NCI-H82 (cell line): ENCODE measurements around the gene PCGF2.

Experiments
- DNase-seq: peaks from one replicate; lab custom pipeline; 2025; lab: John Stamatoyannopoulos, UW

Gene PCGF2

DNA sequence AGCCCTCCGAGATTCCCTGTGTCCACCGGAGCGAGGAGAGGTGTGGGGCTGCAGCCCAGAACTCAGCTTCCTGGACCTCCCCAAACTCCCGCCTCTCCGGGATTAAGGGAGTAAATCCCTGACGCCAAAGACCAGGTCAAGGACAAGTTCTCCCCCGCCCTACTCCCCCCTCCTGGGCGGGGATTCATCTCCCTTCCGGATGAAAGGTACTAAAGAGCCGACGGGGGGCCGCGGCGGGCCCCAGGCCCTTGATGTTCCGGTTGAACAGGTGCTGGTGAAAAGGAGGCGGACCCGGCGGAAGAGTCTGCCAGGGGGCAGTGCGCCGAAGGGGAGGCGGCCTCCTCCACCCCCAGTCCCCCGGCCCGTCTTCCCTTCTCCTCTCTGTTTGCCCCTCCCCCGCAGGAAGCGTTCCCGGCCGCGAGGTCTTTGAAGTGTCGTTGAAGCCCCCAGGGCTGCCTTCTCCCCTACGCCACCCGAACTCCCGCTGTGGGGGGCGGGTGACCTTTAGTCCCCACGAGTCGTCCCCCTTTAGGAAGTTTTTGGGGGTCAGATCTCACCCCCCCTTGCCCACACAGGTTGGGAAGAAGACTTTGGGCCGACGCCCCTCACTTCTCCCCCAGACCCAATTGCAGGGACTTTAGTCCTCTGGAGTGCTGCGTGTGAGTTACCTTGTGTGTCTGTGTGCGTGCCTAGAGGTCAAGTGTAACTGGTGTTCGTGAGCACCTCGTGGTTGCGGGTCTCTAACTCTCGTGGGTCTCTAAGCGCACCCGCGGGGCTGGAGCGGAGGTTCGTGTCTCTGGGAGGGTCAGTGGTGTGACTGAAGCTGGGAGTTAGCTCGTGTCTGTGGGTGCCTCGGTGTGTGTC, 44.2 kb downstream of the PCGF2 start:
- peak; percentile 99 for DNase-seq

DNA sequence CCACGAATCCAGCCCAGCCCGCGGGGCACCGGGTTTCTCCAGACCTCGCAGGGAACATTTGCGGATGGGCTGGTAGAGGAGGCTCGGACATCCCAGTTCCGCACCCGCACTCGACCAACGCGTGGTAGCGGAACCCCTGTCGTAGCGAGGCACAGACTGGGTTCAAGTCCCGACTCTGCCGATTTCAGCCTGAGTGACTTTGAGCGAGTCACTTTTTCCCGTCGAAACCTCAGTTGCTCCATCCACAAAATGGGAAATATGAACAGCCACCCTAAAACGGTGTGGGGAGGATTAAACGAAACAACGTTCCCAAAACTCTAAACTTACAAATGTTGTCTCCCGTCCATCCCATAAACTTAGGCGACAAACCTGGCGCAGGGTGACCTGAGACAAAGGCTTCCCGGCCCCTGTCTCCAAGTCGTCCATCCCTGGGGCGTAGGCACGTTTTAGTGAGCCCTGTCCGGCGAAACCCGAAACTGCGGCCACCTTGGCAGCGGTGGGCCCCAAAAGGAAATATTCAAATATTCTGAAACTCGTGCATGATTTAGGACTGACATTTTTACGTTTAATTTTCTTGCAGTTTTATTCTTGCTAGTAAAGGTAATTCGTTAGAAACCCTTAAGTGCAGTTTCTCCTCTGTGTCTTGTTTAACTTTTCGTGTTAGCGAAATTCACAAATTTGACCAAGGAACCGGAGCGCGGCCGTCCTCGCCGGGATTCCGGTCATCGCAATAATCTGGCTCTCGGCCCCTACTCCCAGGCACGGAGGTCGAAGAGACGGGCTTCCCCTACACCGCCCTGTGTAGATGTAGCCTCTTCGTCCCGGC, 45.0 kb downstream of the PCGF2 start:
- no peak for DNase-seq

DNA sequence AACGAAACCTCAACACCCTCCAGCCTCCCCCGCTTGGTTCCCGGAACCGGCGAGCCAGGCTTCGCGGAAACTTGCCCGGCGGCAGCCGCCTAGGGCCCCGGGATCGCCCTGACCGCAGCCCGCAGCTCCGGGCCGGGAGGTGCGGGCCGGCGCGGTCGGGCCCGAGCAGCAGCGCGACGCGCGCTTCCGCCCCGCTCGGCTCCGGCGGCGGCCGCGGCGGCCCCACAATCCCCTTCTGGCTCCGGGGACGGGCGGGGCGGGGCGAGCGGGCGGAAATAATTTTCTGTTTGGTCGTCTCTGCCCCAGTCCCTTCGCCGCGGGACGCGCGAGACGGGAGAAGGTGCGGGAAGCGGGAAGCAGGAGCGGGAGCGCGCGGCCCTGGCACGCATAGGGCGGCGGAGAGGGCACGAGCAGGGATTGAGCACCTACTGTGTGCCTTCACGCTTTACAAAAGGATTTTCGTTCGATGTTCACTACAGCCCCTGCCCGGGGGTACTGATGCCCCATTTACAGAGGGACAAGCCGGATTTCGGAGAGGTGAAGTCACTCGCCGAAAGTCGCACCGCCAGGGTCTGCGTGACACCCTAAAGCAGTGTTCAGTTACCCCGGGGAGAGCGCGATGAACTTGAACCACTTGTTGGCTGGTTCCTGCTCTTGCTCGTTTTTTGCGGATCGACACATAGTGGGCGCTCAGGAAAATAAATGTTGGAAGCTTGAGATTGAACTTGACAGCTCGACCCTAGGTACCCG, 45.8 kb downstream of the PCGF2 start:
- peak; percentile 91 for DNase-seq

DNA sequence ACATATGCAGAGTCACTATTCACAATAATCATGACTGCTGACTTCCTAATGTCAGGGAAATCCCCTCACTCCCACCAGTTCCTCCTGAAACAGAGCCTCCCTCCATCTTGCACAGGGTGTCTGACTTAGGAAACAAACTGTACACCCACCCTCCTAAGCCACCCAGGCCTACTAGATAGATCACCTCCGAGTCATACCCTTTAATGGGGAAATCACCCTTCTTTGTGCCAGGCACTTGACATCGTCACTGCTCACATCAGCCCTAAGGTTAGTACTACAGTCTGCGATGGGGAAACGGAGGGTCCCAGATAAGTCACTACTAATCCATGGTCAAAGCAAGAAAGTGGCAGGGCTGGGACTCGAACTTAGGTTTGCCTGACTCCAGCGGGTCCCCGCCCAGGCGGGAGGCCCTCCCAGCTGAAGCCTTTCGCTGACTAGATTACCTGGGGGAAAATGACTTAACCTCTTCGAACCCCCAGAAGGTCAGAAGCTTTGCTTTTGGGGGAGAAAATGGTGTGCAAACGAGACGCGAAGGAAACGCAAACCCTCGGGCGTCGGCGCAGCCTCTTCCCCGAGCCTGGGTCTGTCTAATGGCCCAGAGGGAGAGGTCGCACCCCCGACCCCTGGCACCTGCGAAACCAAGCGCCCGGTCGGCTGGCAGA, 46.5 kb downstream of the PCGF2 start:
- peak; percentile 55 for DNase-seq

DNA sequence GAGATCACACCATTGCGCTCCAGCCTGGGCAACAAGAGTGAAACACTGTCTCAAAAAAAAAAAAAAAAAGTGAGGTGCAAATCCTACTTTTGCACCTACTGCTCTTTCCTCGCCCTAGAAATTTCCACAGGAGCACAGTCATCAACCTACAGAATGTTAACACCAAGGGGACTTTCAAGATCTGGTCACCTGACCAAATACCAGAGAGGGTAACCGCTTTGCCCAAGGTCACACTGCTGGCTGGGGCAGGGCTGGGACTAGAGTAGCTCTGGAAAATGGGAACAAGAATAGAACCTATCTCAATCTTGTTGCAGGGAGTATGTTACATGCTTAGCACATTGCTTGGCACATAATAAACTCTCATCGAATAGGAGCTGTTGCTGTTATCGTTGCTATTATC, 49.4 kb downstream of the PCGF2 start:
- DNase-seq: no peak

DNA sequence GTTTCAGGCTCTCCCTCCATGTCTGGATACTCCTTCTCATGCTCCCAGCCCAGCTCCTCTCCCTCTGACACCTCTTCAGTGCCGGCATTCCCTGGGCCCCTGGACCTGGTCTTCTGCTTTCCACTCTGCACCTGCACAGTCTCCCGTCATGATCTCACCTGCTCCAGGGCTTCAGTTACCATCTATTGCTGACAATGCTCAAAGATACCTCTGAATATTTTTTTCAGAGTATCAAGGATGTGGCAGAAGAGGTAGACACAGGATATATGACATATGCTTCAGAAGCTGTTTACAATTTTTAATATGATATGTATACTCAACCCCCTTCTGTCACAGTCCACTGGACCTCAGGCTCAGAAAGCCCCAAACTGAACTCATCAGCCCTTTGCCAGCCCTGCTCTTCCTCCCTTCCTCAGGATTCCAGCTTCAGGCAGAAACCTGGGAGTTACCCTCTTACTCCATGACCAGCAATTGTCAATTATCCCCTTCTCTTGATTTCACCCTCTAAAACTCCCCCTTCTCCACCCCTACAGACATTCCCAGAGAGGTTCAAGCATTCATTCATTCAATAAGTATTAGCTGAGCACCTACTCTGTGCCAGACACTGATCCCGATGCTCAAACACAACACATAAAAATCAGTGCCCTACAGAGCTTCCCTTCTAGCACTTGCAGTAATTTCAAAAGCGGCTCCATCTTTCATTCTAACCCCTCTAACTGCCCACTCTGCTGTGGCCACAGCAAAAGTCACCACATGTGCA, 50.9 kb downstream of the PCGF2 start:
- DNase-seq: no peak

DNA sequence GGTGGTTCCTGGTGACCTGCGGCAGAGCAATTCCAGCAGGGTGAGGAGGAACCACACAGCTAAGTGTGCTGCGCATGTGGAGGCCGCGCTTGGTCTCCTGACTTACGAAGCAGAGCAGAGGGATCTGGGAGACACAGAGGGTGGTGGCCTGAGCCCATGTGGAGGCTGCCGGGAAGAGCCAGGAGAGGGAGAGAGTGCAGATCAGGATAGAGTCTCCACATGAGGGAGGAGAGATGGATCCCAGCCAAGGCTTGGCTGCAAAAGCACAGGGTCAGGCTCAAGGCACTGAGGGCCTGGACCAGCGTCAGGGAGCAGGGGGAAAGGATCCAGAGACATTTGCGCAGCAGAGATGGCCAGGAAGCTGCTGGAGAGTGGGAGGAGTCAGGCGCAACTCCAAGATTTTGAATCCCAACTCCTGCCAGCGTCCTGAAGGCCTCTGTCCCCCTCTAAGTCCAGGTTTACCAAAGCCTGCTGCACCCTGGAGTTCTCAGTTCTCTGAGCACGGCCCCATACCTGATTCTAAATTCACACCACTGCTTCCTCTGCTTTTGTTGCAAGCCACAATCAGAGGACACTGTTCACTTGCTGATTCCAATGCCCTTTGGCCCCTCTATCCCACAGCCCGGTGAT, 54.3 kb downstream of the PCGF2 start:
- no peak for DNase-seq

DNA sequence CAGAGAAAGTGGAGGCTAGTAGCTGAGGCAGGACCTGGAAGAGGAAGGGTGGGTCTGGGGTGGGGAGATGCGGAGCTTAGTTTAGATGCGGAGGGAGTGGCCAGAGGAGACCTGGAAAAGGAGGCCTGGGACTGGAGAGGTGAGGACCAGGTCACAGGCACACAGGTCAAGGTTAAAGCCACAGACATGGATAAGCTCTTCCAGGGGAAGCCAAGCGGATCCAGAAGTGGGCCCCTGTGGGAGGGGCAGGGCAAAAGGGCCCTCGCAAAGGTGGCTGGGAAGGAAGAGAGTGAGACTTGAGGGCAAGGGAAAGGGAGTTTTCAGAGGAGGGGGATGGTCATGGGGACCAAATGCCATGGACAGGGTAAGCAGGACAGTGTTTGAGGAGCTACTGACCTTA, 57.0 kb downstream of the PCGF2 start:
- no peak for DNase-seq

DNA sequence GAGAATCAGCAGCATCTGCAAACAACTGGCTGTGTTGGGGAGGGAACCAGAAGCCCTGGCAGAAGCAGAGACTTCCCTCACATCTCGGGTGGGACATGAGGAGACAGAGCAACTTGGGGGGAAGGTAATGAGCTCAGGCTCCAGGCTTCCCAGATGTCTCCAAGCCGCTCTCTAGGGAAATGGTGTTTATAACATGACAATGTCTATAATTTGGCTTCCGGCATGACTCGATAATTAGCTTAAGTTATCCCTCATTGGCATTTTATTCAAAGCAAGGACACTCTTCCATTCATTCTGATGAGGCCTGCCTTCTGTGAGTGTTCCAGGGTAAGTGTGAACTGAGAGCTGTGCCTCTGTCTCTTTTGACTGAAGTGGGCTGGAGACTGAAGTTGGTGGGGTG, 57.8 kb downstream of the PCGF2 start:
- peak; percentile 73 for DNase-seq

DNA sequence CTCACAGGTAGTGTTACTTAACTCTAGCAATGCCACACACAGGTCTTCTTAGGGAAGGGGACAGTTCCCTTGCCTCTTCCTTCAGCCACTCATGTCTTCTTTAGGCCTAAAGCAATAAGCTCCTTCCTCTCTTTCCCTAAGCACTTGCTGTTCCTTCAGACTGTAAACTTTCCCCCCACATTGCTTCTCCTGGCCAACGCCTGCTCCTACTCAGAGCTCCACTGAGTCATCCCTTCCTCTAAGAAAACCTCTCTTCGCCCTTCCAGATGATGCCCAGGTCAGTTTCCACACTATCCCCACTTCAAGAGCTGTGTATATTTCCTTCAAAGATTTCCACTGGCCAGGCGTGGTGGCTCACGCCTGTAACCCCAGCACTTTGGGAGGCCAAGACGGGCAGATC, 60.9 kb downstream of the PCGF2 start:
- DNase-seq: no peak

DNA sequence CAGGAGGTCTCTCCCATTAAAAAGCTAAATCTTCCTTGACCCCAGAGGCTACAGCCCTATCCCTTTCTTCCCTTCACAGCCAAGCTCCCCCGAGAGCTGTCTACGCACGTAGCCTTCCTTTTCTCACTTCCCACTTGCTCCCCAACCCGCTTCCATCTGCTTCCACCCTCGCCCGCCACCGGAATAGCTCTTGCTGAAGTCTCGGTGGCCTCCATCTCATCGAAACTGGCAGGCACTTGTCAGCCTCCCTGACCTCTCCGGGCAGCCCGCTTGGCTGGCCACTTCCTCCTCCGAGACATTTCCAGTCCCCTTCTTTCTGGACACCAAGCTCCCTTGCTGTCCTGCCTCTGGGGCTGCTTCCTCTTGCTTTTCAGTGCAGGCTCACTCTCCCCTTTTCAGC, 62.6 kb downstream of the PCGF2 start:
- DNase-seq: no peak
